GM12891 (cell line): ENCODE data around the gene TAMM41.
"Not testable (repeated sequence)": the region's sequence is repeated elsewhere in the genome, so short reads cannot be mapped to it uniquely, and the experiment has no call there.

Source experiments
- DNase-seq: peaks from one replicate; pipeline ENCODE4 v3.0.0; 2011; ENCODE audit warnings: low spot score; ENCODE audit not compliant: insufficient read length
- FAIRE-seq: peaks from 2 replicates; lab custom pipeline; 2011; peaks lifted over from hg19 to GRCh38; lab: Jason Lieb, UNC
- PAX5 ChIP-seq: IDR thresholded peaks from 2 replicates; pipeline ENCODE4 v1.6.1; 2011; ENCODE audit warnings: low read length, moderate library complexity, mild to moderate bottlenecking; ENCODE audit not compliant: insufficient read depth, severe bottlenecking
- POLR2A ChIP-seq: IDR thresholded peaks from 2 replicates; pipeline ENCODE4 v1.6.1; 2011; ENCODE audit warnings: low read depth, low read length, control low read depth
- POLR2AphosphoS5 ChIP-seq: IDR thresholded peaks from 2 replicates; pipeline ENCODE4 v1.6.1; 2011; ENCODE audit warnings: low read depth, low read length, control low read depth
- POU2F2 ChIP-seq: IDR thresholded peaks from 2 replicates; pipeline ENCODE4 v1.6.1; 2011; ENCODE audit warnings: low read depth, mild to moderate bottlenecking, control low read depth, low read length, moderate library complexity
- SPI1 ChIP-seq: IDR thresholded peaks from 2 replicates; pipeline ENCODE4 v1.6.1; 2011; ENCODE audit warnings: low read depth, low read length, control low read depth
- TAF1 ChIP-seq: IDR thresholded peaks from 2 replicates; pipeline ENCODE4 v1.6.1; 2011; ENCODE audit warnings: low read depth, low read length, control low read depth

Gene TAMM41

DNA sequence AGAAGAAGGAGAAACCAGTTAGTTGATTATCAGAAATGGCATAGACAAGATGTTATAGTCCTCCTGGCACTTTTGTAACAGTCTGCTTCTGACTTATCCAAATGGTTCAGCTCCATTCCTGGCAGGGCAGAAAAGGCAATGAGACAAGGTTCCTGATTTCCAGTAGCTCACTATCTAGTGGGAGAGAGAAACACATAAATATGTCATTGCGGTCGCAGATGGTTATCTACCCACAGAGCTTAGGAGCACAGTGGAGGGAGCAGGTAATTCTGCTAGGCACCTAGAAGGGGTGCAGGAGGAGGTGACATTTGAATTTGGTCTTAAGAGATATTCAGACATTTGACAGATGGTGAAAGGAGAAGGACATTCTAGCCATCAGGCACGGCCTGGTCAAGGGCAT, 78.1 kb downstream of the TAMM41 start:
- TF ChIP-seq POLR2A (no peak), TAF1 (no peak), SPI1 (no peak), POU2F2 (no peak), PAX5 (no peak), POLR2AphosphoS5 (no peak)
- DNase-seq (no peak), FAIRE-seq (no peak)

DNA sequence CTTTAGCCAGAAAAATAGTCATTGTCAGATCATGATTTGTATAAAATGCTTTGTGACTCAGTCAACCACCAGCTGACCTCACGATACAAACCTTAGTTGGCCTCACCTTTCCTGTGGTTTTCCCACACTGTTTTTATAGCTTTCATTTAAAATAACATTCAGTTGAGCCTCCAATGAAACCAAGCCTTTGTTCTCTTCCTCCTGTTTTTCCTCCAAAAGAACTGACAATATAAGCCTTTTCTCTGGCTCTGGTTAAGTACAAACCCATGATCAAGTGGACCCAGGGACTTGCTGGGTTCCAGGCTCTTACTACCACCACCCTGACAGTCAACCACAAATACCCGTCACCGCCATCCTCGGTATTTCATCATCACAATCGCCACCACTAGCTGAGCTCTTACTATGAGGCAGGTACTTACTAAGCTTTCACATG, 81.7 kb downstream of the TAMM41 start:
- FAIRE-seq (no peak), DNase-seq (no peak)
- TF ChIP-seq SPI1 (no peak), PAX5 (no peak), POLR2A (no peak), TAF1 (no peak), POLR2AphosphoS5 (no peak), POU2F2 (no peak)

DNA sequence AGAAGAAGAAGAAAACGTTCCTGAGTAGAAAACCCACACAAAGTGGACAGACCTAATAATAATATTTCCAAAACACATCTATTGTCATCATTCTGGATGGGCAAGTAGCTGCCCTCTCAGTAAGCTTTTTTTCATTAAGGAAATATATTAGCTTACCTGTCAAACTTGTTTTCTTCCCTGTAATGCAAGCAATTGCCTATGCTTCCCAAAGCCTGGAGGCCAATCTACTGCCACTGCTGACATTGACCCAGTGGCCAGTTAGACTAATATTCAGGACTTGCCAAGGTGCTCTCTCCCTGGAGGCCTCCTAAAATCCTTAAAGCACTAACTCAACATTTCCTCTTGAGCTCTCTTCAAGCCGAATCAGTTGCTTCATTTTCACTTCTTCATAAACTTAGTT, 86.7 kb downstream of the TAMM41 start:
- DNase-seq (no peak), FAIRE-seq (no peak)
- no peak for TF ChIP-seq POLR2AphosphoS5
- TF ChIP-seq POU2F2: no peak
- TF ChIP-seq POLR2A: no peak
- no peak for TF ChIP-seq PAX5
- no peak for TF ChIP-seq SPI1
- TF ChIP-seq TAF1: no peak

DNA sequence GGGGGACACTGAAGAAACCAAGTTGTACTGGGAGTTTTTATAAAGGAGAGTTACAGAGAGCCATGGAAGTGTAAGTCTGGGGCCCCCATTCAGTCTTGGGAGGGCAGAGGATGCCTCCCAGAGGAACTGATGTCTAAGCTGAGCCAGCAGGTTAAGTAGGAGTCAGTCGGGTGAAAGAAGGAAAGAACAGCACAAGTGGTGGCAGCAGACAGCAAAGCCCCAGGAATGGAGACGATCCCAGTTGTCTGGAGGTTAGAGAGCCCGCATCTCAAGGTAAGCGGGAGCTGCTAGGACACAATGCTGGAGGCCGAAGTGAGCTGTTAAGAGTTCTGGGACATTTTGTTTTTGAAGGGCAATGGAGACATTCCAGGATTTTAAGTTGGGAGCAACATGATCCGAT, 88.8 kb downstream of the TAMM41 start:
- TF ChIP-seq POU2F2 (no peak), POLR2A (no peak), SPI1 (no peak), TAF1 (no peak), PAX5 (no peak), POLR2AphosphoS5 (no peak)
- no peak for DNase-seq
- FAIRE-seq: no peak

DNA sequence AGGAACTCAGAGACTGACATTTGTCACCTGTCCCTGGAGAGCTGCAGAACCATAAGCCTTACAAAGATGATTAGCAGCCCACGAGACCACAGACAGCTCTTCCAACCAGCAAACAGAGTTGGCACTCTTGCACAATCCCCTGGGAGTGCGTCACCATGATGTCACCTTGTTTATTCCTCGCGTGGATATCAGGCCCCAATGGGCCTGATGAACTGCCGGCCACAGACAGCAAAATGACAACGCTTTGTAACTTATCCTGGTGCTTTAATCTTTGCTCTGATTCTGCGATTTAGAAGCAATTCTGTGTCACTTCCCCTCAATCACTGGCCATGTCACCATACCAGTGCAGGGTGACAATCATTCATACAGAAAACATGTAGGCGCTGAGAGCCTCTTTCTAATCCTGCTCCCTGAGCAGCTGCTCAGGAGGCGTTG, 89.2 kb downstream of the TAMM41 start:
- no peak for DNase-seq
- FAIRE-seq: no peak

DNA sequence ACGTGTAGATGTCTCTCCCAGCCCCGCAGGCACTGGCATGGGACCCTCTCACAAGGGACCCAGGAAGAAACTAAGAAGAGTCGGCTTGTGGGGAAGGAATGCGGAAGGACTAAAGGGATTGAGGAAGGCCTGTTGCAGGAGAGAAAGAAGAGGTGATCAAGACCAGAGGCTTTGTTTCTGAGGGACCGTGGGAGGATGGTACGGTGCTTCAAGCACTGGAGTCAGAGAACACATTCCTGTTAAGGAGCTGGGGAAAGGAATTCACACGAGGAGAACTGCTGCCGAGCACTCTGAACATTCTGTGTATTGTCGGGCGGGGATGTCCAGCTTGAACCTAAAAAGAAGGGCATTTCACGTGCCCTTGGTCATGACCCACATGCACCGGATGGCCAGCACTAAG, 91.4 kb downstream of the TAMM41 start:
- DNase-seq (no peak), FAIRE-seq (no peak)
- no peak for TF ChIP-seq POLR2A
- no peak for TF ChIP-seq PAX5
- no peak for TF ChIP-seq POU2F2

More for the DNA sequence above, 89.2 kb downstream of the TAMM41 start:
- no peak for TF ChIP-seq SPI1
- TF ChIP-seq TAF1: no peak
- TF ChIP-seq POLR2A: no peak
- TF ChIP-seq POLR2AphosphoS5: no peak
- no peak for TF ChIP-seq POU2F2
- TF ChIP-seq PAX5: no peak

DNA sequence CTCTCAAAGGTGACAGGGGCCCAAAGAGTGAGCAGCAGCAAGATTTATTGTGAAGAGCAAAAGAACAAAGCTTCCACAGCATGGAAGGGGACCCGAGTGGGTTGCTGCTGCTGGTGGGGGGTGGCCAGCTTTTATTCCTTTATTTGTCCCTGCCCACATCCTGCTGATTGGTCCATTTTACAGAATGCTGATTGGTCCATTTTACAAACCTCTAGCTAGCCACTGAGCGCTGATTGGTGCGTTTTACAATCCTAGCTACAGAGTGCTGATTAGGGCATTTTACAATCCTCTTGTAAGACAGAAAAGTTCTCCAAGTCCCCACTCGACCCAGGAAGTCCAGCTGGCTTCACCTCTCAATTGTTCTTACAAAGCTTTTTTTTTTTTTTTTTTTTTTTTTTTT, 94.4 kb downstream of the TAMM41 start:
- not testable (repeated sequence) for FAIRE-seq, DNase-seq

DNA sequence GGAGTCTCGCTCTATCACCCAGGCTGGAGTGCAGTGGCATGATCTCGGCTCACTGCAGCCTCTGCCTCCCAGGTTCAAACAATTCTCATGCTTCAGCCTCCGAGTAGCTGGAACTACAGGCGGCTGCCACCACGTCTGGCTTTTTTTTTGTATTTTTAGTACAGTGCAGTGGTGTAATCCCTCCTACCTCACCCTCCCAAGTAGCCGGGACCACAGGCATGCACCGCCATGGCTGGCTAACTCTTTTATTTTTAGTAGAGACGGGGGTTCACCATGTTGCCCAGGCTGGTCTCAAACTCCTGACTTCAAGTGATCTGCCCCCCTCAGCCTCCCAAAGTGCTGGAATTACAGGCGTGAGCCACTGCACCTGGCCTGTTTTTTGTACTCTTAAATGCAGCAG, 98.4 kb downstream of the TAMM41 start:
- FAIRE-seq: not testable (repeated sequence)

More for the DNA sequence above, 98.4 kb downstream of the TAMM41 start:
- DNase-seq: not testable (repeated sequence)
